Measurements from ENCODE around the gene PRKCB. TPM values are rescaled to one million over a fixed set of nuclear protein-coding genes. Genes with fewer than 3 reads are reported as not detected.
"Not testable (repeated sequence)": the region's sequence is repeated elsewhere in the genome, so short reads cannot be mapped to it uniquely, and the experiment has no call there.

The PRKCB gene
- total RNA-seq, 2 donors from 2014 or later: 2.9 to 28.6 TPM

DNA sequence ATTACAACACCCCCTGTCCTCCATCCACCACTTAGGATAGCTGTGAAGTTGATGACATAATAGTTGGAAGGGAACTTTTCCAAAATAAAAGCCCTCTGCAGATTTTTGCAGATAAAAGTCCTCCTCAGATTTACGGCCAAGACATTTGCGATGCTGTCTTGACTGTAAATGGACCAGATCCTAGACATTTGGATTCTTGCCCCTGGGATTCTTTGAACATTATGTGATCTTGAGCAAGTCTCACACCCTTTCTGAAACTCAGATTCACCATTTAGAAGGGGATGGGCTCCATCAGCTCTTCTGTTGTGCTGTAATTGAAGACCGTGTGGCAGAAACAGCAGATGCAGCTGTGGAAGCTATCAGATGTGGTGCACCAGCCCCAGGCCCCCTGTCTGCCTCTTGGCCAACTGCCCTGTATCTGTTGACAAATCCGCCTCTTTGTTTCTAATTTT, 266.5 kb downstream of the PRKCB start:
- Histone ChIP-seq H3K27ac (no peak overlapping the region), H3K4me1 (replicated peaks) (no peaks in the 10 kb centered on the region), H3K27me3 (replicated peaks; ENCODE audit: insufficient read depth) (no peaks in the 10 kb centered on the region), H3K4me3 (no peak overlapping the region), H3K36me3 (no peaks in the 10 kb centered on the region), H3K9me3 (no peaks in the 10 kb centered on the region)
- TF ChIP-seq CTCF (IDR thresholded peaks at IDR 0.05) (no peak), POLR2AphosphoS5 (IDR thresholded peaks at IDR 0.05) (no peak), POLR2A (IDR thresholded peaks at IDR 0.05) (no peak)
- WGBS: 38% methylated on average over 4 of the region's 4 CpGs
- intact Hi-C loops (cut with DNase I): no loop called here
- DNase-seq (ENCODE audit: low spot score): no peak

DNA sequence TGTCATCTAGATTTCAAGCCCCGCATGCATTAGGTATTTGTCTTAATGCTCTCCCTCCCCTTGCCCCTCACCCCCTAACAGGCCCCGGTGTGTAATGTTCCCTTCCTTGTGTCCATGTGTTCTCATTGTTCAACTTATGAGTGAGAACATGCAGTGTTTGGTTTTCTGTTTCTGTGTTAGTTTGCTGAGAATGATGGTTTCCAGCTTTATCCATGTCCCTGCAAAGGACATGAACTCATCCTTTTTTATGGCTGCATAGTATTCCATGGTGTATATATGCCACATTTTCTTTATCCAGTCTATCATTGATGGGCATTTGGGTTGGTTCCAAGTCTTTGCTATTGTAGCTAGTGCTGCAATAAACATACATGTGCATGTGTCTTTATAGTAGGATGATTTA, 269.7 kb downstream of the PRKCB start:
- DNase-seq (ENCODE audit: low spot score); H3K4me1 ChIP-seq (replicated peaks); H3K27ac ChIP-seq; H3K27me3 ChIP-seq (replicated peaks; ENCODE audit: insufficient read depth); H3K4me3 ChIP-seq; H3K36me3 ChIP-seq; intact Hi-C loops (cut with DNase I); H3K9me3 ChIP-seq: not testable (repeated sequence)
- WGBS: 93% methylated on average over 2 of the region's 2 CpGs

- DNase-seq (ENCODE audit: low spot score): not testable (repeated sequence)
Measured at GRCh38 chr16:24108090-24108489, 272.3 kb downstream of the PRKCB start.

GRCh38 chr16:24111724-24112302, 276.0 kb downstream of the PRKCB start:
- 87% methylated on average over 3 of the region's 3 CpGs for WGBS
- Histone ChIP-seq H3K36me3 (no peaks in the 10 kb centered on the region), H3K27me3 (replicated peaks; ENCODE audit: insufficient read depth) (no peaks in the 10 kb centered on the region), H3K4me1 (replicated peaks) (no peaks in the 10 kb centered on the region), H3K9me3 (no peaks in the 10 kb centered on the region), H3K27ac (no peak overlapping the region), H3K4me3 (no peak overlapping the region)
- DNase-seq (ENCODE audit: low spot score): no peak
- TF ChIP-seq POLR2AphosphoS5 (IDR thresholded peaks at IDR 0.05) (no peak), CTCF (IDR thresholded peaks at IDR 0.05) (no peak), POLR2A (IDR thresholded peaks at IDR 0.05) (no peak)
- intact Hi-C loops (cut with DNase I): no loop called here

More at GRCh38 chr16:24108090-24108489, 272.3 kb downstream of the PRKCB start:
- H3K27me3 ChIP-seq (replicated peaks; ENCODE audit: insufficient read depth); H3K4me1 ChIP-seq (replicated peaks); H3K9me3 ChIP-seq; intact Hi-C loops (cut with DNase I); H3K27ac ChIP-seq; H3K36me3 ChIP-seq; H3K4me3 ChIP-seq: not testable (repeated sequence)
- 84% methylated on average over 1 of the region's 1 CpG for WGBS

DNA sequence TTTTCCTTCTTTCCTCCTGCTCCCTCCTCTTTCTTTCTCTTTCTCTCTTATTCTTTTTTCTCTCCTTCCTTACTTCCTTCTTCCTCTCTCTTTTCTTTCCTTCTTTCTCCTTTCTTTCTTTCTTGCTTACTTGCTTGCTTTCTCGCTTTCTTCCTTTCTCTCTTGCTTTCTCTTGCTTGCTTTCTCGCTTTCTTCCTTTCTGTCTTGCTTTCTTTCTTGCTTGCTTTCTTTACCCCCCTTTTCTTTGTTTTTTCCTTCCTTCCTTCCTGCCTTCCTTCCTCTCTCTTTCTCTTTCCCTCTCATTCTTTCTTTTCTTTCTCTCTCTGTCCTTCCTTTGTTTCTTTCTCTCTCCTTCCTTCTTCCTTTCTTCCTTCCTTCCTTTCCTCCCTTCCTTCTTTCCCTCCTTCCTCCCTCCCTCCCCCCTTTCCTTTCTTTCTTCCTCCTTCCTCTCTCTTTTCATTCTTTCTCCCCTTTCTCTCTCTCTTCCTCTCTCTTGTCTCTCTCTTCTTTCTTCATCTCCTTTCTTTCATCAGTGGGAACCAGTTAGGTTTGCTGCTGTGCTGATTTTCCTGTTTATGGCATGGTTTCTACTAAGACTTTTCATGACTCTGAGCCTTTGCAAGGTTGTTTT, 277.4 kb downstream of the PRKCB start:
- H3K4me3 ChIP-seq: no peak overlapping the region
- 90% methylated on average over 2 of the region's 2 CpGs for WGBS
- DNase-seq (ENCODE audit: low spot score): no peak
- TF ChIP-seq POLR2A (IDR thresholded peaks at IDR 0.05): no peak
- no peak for TF ChIP-seq CTCF (IDR thresholded peaks at IDR 0.05)
- no peaks in the 10 kb centered on the region for H3K27me3 ChIP-seq (replicated peaks; ENCODE audit: insufficient read depth)
- no peaks in the 10 kb centered on the region for H3K36me3 ChIP-seq
- no peak overlapping the region for H3K27ac ChIP-seq
- H3K4me1 ChIP-seq (replicated peaks): no peaks in the 10 kb centered on the region
- intact Hi-C loops (cut with DNase I): no loop called here
- no peaks in the 10 kb centered on the region for H3K9me3 ChIP-seq

DNA sequence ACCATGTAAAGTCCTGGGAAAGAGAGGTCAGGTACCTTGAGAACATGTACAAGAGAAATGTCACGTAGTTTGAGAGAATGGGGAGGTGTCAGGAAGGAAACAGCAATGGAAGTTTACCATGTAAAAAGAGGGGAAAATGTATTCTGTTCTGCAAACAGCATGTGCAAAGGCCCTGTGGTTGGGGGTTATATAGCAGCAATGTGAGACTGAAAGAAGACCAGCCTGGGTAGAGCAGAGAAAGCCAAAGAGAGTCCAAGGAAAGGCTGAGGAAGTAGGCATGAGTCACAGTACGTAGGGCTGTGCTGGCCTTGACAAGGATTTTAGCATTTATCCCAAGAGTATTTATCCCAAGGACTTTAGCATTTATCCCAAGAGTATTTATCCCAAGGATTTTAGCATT, 279.1 kb downstream of the PRKCB start:
- Histone ChIP-seq H3K4me3 (no peak overlapping the region), H3K4me1 (replicated peaks) (no peaks in the 10 kb centered on the region)
- 83% methylated on average over 2 of the region's 2 CpGs for WGBS

More for the DNA sequence above, 279.1 kb downstream of the PRKCB start:
- intact Hi-C loops (cut with DNase I): no loop called here
- no peak for DNase-seq (ENCODE audit: low spot score)
- Histone ChIP-seq H3K27me3 (replicated peaks; ENCODE audit: insufficient read depth) (no peaks in the 10 kb centered on the region), H3K9me3 (no peaks in the 10 kb centered on the region), H3K27ac (no peak overlapping the region), H3K36me3 (no peaks in the 10 kb centered on the region)
- no peak for TF ChIP-seq CTCF (IDR thresholded peaks at IDR 0.05)
- TF ChIP-seq POLR2AphosphoS5 (IDR thresholded peaks at IDR 0.05): no peak
- TF ChIP-seq POLR2A (IDR thresholded peaks at IDR 0.05): no peak
